NB4 (cell line): ENCODE results near the gene PPT2.

ENCODE experiments used
- CTCF ChIP-seq: IDR thresholded peaks from one replicate; pipeline ENCODE4 v1.5.1; 2012; ENCODE audit warnings: low read depth, low read length
- MAX ChIP-seq: IDR thresholded peaks from 2 replicates; pipeline ENCODE4 v1.6.1; 2011; ENCODE audit warnings: low read depth, low read length

GRCh38 chr6:32110632-32111031, 43.3 kb upstream of the PPT2 start:
- TF ChIP-seq CTCF (no peak), MAX (no peak)
